DND-41 (cell line): ENCODE results near the gene PTPRD.

Source experiments
- ATAC-seq: fragments of 200-7000 bp; cut with Tn5 transposase; 3 replicates; pipeline ENCODE4 v1.9.1; 2021; ENCODE audit warnings: low read depth; ENCODE audit not compliant: insufficient read depth
- DNase-seq: peaks from one replicate; pipeline ENCODE4 v3.0.0-alpha.2; 2020
- H2AFZ ChIP-seq: 2 replicates; pipeline ENCODE4 v1.6.0; 2012; ENCODE audit warnings: low read depth, low read length
- H3K27ac ChIP-seq: 2 replicates; pipeline ENCODE4 v1.5.1; 2012; ENCODE audit warnings: low read length, inconsistent platforms
- H3K27me3 ChIP-seq: fragments of 200-600 bp; sonication (generic); 2 replicates; pipeline ENCODE4 v1.6.0; 2012; ENCODE audit warnings: low read length, mild to moderate bottlenecking, inconsistent platforms; ENCODE audit not compliant: insufficient read depth, poor library complexity
- H3K36me3 ChIP-seq: 2 replicates; pipeline ENCODE4 v1.5.1; 2012; ENCODE audit warnings: low read length, inconsistent platforms; ENCODE audit not compliant: insufficient read depth
- H3K4me1 ChIP-seq: 2 replicates; pipeline ENCODE4 v1.5.1; 2012; ENCODE audit warnings: mild to moderate bottlenecking, low read length; ENCODE audit not compliant: insufficient read depth
- H3K4me2 ChIP-seq: 2 replicates; pipeline ENCODE4 v1.6.0; 2012; ENCODE audit warnings: mild to moderate bottlenecking, moderate library complexity, low read length, inconsistent platforms; ENCODE audit not compliant: insufficient read depth
- H3K4me3 ChIP-seq, 2 experiments: fragments of 200-600 bp in 1 of 2; shearing (Covaris generic) in 1 of 2; 2 replicates each; pipeline ENCODE4 v1.5.1; 2012 to 2016; ENCODE audit warnings: inconsistent platforms in 2 of 2, low read length in 2 of 2, mild to moderate bottlenecking in 2 of 2, low read depth in 1 of 2, moderate library complexity in 1 of 2
- H3K79me2 ChIP-seq: 2 replicates; pipeline ENCODE4 v1.6.0; 2012; ENCODE audit warnings: low read length, inconsistent platforms; ENCODE audit not compliant: insufficient read depth
- H3K9ac ChIP-seq: 2 replicates; pipeline ENCODE4 v1.6.0; 2012; ENCODE audit warnings: low read depth, mild to moderate bottlenecking, inconsistent platforms, low read length, moderate library complexity
- H3K9me3 ChIP-seq: 2 replicates; pipeline ENCODE4 v1.5.1; 2012; ENCODE audit warnings: low read length, moderate library complexity, mild to moderate bottlenecking, inconsistent platforms; ENCODE audit not compliant: insufficient read depth, severe bottlenecking
- H4K20me1 ChIP-seq: 2 replicates; pipeline ENCODE4 v1.6.0; 2012; ENCODE audit warnings: low read length; ENCODE audit not compliant: insufficient read depth
- CTCF ChIP-seq: IDR thresholded peaks from 2 replicates; pipeline ENCODE4 v1.5.1; 2012; ENCODE audit warnings: borderline replicate concordance, low read length, moderate library complexity, mild to moderate bottlenecking; ENCODE audit not compliant: poor library complexity, severe bottlenecking; ENCODE audit errors: extremely low read depth
- EZH2 ChIP-seq: IDR thresholded peaks from 3 replicates; pipeline ENCODE4 v1.6.1; 2012; ENCODE audit warnings: borderline replicate concordance, low read depth, mild to moderate bottlenecking, moderate library complexity, low read length, inconsistent platforms; ENCODE audit not compliant: severe bottlenecking

Gene PTPRD

GRCh38 chr9:10208691-10209069 lies 404.1 kb downstream of the PTPRD start:
- no peak overlapping the region for H3K4me2 ChIP-seq
- ATAC-seq: no peak
- H2AFZ ChIP-seq: no peak overlapping the region

GRCh38 chr9:10204276-10204675 lies 408.5 kb downstream of the PTPRD start:
- no peak for ATAC-seq
- Histone ChIP-seq H3K27me3 (no peaks in the 10 kb centered on the region), H3K9ac (no peak overlapping the region), H3K36me3 (no peaks in the 10 kb centered on the region), H3K4me1 (no peaks in the 10 kb centered on the region), H4K20me1 (no peaks in the 10 kb centered on the region), H3K4me2 (no peak overlapping the region), H3K27ac (no peak overlapping the region), H3K9me3 (no peaks in the 10 kb centered on the region), H3K4me3 (no peak overlapping the region), H3K79me2 (no peaks in the 10 kb centered on the region), H2AFZ (no peak overlapping the region)
- no peak for DNase-seq
- TF ChIP-seq CTCF (no peak), EZH2 (no peak)

More at GRCh38 chr9:10208691-10209069, 404.1 kb downstream of the PTPRD start:
- DNase-seq: no peak
- Histone ChIP-seq H3K27me3 (no peaks in the 10 kb centered on the region), H3K9ac (no peak overlapping the region), H3K9me3 (no peaks in the 10 kb centered on the region), H3K27ac (no peak overlapping the region), H4K20me1 (no peaks in the 10 kb centered on the region), H3K4me3 (no peak overlapping the region), H3K4me1 (no peaks in the 10 kb centered on the region), H3K36me3 (no peaks in the 10 kb centered on the region), H3K79me2 (no peaks in the 10 kb centered on the region)
- TF ChIP-seq CTCF: no peak
- no peak for TF ChIP-seq EZH2

GRCh38 chr9:10173561-10173960 lies 439.2 kb downstream of the PTPRD start:
- no peak overlapping the region for H3K27ac ChIP-seq
- H4K20me1 ChIP-seq: no peaks in the 10 kb centered on the region
- H2AFZ ChIP-seq: no peak overlapping the region
- no peak overlapping the region for H3K9ac ChIP-seq
- no peaks in the 10 kb centered on the region for H3K79me2 ChIP-seq
- no peak for TF ChIP-seq EZH2
- TF ChIP-seq CTCF: no peak
- no peaks in the 10 kb centered on the region for H3K9me3 ChIP-seq
- no peaks in the 10 kb centered on the region for H3K27me3 ChIP-seq
- H3K4me3 ChIP-seq: no peak overlapping the region
- no peaks in the 10 kb centered on the region for H3K36me3 ChIP-seq
- ATAC-seq: no peak
- no peaks in the 10 kb centered on the region for H3K4me1 ChIP-seq
- no peak for DNase-seq
- H3K4me2 ChIP-seq: no peak overlapping the region

- DNase-seq: no peak
- TF ChIP-seq CTCF (no peak), EZH2 (no peak)
Observed at GRCh38 chr9:10172476-10172875, 440.3 kb downstream of the PTPRD start.

More at GRCh38 chr9:10172476-10172875, 440.3 kb downstream of the PTPRD start:
- H3K79me2 ChIP-seq: no peaks in the 10 kb centered on the region
- no peak overlapping the region for H3K4me2 ChIP-seq
- H4K20me1 ChIP-seq: no peaks in the 10 kb centered on the region
- no peaks in the 10 kb centered on the region for H3K9me3 ChIP-seq
- H3K4me1 ChIP-seq: no peaks in the 10 kb centered on the region
- H3K27ac ChIP-seq: no peak overlapping the region
- ATAC-seq: no peak
- H3K36me3 ChIP-seq: no peaks in the 10 kb centered on the region
- no peaks in the 10 kb centered on the region for H3K27me3 ChIP-seq
- H2AFZ ChIP-seq: no peak overlapping the region
- H3K4me3 ChIP-seq: no peak overlapping the region
- H3K9ac ChIP-seq: no peak overlapping the region
